CMK (cell line): ENCODE data around the gene TRIO.

ENCODE experiments used
- DNase-seq: peaks from one replicate; pipeline ENCODE4 v3.0.0-alpha.2; 2010; ENCODE audit warnings: low read depth

The TRIO gene

GRCh38 chr5:14357851-14358250 lies 214.7 kb downstream of the TRIO start:
- DNase-seq: no peak

GRCh38 chr5:14358536-14358935 lies 215.4 kb downstream of the TRIO start:
- no peak for DNase-seq

DNA sequence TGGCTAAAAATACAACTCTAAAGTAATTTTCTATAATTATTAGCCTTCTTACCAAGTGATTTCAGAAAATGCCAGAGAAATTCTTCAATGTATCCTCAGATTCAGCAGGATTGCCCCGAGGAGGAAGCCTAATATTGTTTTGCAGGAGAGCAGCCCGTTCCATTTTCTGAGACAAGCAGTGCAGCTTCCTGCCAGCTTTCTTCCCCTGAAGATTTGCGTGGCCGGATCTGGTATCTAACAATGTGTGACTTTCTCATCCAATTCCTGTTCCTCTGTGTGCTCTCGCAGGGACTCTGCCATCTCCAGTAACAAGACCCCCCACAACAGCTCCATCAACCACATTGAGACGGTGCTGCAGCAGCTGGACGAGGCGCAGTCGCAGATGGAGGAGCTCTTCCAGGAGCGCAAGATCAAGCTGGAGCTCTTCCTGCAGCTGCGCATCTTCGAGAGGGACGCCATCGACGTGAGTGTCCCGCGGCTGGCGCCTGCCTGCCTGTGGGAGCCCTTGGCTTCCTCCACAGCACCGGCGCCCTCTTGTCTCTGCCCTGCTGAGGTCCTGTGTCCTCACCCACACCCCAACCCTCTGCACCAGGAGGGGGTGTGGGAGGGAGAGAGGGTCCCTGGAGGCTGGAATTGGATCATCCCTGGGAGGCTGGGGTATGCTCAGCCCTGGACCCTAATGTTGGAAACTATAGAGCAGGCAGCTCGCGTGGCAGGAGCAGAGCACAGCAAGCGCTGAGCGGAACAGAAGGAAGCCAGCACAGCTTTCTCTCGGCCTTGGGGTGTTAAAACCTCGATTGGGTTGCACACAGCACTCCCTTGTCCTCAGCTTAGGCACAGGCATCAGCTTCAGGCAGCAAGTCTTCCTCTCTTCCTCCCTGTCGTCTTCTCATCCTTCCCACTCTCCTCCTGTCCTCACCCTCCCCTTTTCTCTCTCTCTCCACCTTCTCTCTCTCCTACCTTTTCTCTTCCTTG lies 216.2 kb downstream of the TRIO start:
- no peak for DNase-seq

- no peak for DNase-seq
Observed at GRCh38 chr5:14362491-14362890, 219.3 kb downstream of the TRIO start.

- no peak for DNase-seq
Observed at GRCh38 chr5:14364096-14364495, 221.0 kb downstream of the TRIO start.

GRCh38 chr5:14364576-14365472 lies 221.7 kb downstream of the TRIO start:
- no peak for DNase-seq

GRCh38 chr5:14365831-14366430 lies 222.8 kb downstream of the TRIO start:
- no peak for DNase-seq

- DNase-seq: no peak
Observed at GRCh38 chr5:14366763-14367162, 223.6 kb downstream of the TRIO start.

DNA sequence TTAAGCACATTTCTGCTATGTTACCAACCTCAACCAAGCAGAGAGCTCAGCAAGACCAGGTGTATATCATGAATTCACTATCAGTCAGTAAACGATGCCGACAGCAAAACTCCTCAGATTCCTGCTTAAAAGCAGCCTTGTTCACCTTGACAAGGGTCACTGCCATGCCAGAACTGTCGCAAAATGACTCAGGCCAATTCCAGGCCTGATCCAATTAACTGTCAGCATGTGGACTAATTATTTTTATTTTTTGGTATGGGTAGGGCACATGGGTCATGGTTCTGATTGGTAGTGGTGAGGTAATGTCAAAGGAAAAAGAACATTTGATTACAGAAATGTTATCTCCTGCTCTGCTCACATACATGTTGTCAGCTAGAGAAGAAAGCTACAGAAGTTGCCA lies 224.2 kb downstream of the TRIO start:
- DNase-seq: no peak

GRCh38 chr5:14369780-14370179 lies 226.6 kb downstream of the TRIO start:
- no peak for DNase-seq

DNA sequence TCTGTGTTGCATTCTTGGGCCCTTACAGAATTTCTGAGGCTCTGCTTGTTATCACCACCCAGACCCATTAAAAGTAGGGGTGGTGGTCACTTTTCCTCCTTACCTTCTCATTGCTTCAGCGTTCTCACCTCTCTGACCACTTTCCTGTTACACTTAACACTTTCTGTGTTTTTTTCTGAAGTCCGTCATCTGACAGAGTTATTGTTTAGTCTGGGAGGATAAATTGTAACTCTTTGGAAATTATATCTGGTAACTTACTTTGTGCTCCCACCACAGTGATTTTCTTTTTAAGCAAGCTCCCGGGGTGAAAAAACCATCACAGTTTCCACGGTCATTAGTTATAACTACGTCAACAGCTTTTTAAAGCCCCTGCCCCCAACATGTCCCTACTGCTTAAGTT lies 227.2 kb downstream of the TRIO start:
- DNase-seq: no peak

GRCh38 chr5:14373685-14374084 lies 230.5 kb downstream of the TRIO start:
- no peak for DNase-seq

DNA sequence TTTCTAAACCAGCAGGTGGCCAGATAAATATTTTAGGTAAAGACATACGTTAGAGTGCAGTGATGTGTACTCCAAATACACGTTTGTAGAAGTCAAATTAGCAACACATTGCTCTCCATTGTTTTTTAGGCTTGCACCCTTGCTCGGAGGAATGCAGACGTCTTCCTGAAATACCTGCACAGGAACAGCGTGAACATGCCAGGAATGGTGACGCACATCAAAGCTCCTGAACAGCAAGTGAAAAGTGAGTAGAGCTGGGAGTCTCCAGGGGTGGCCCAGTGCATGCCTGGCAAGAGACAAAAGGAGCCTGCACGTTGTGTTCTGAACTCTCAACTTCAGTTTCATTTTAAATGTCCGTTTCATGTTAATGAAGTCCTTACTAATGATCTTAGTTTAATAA lies 231.0 kb downstream of the TRIO start:
- DNase-seq: no peak

DNA sequence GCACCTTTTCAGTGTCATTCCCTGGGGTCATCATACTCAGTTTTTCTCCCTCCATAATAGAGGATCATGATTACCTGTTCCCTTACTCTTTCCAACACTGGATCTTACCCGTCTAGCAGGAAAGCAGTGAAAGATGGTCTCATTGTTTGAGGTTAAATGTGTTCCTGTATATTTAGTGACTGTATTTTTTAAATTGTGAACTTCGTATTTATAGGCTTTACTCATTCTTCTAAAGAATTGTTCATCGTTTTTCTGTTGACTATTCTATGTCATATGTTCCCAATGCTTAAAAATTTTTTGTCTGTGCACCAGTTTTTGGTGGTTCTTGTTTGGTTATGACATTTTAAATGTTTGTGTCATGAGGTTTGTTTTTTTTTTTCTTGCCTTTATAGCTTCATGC lies 233.6 kb downstream of the TRIO start:
- no peak for DNase-seq

GRCh38 chr5:14379739-14380497 lies 236.8 kb downstream of the TRIO start:
- DNase-seq: no peak

- no peak for DNase-seq
Observed at GRCh38 chr5:14380712-14381111, 237.6 kb downstream of the TRIO start.

DNA sequence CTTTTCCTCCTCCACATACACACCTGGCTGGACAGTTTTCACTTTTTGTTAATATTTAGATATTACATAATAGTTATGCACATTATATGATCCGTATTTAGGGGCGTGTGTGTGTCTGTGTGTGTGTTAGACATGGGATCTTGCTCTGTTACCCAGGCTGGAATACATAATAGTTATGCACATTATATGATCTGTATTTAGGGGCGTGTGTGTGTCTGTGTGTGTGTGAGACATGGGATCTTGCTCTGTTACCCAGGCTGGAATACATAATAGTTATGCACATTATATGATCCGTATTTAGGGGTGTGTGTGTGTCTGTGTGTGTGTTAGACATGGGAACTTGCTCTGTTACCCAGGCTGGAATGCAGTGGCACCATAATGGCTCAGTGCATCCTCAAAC lies 239.5 kb downstream of the TRIO start:
- DNase-seq: no peak

DNA sequence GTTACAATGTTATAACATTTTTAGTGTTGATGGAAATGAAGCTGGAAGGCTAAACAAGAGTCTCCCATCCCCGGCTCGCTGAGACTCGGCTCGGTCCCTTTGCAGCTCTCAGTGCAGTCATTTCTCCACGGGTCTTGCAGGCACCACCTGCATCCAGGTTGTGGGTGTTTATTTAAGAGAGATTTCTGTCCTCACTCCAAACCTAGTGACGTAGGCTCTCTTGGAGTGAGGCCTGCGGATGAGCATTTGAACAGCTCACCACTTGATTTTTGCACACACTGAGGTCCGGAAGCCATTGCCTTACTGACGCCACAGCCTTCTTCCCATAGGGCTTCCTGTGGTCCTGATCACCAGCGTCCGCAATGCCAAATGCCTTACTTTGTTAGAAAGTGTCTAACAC lies 240.8 kb downstream of the TRIO start:
- no peak for DNase-seq

DNA sequence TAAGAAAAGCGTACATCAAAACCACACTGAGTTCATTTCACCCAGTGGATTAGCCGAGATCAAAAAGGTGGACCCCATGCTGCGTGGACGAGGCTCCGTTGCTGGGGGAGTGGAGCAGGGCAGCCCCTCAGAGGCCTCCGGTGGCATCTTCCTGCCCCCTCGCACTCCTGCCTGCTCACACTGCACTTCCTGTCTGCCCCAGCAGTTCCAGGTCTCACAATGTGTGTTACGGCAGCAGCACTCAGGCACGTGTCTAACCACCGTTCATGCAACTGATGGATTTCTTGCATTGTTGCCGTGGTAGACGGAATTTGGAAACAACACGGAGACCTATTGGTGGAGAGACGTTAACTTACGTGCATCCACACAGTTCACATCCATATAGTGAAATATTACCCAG lies 241.9 kb downstream of the TRIO start:
- DNase-seq: no peak

DNA sequence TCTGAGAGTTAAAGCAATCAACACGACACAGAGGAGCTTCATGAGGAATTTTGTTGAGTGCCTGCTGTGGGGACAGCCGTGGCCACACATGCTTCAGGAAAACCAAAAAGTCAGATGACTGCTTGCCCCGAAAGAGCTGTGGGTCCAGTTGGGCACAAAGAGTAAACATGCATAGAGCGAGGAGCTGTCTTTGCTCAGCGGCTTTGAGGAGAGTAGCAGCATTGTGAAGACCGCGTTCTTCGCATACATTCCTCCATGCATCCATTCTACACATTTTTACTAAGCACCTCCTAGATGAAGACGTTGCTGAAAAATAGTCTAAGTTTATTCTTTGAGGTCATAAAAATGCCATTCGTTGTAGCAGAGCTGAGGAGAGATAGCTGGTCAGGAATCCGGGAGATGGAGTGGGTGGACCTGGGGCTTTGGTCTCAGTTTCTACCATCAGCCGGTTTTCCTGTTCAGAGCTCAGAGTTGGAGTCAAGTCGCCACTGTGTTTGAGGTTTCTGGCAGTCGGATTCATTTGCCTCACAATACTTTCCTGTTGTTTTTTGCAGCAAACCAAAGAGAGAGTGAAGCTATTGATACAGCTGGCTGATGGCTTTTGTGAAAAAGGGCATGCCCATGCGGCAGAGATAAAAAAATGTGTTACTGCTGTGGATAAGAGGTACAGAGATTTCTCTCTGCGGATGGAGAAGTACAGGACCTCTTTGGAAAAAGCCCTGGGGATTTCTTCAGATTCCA lies 243.9 kb downstream of the TRIO start:
- no peak for DNase-seq

DNA sequence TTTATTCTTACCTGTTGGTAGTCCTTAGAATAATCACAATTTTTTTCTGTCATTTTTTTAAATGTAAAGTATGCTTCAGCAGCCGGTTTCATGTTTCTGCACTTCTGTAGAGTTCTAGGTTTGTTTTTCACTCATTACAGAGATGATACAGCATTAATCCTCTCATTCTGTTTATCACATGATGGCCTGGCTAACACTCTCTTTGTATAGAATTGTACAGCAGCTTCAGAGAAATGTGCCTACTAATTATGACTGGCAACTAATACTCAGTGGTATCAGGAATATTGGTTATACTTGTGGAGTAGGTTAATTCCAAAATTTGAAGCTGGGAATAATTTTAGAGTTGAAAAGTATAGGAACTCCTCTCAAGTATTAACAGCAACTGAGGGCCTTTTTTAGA lies 245.6 kb downstream of the TRIO start:
- no peak for DNase-seq
